Measurements from ENCODE around the gene KRTAP5-6. TPM values are rescaled to one million over a fixed set of nuclear protein-coding genes. Genes with fewer than 3 reads are reported as not detected.

Gene KRTAP5-6
- total RNA-seq, 1 donor from 2014 or later = not detected

DNA sequence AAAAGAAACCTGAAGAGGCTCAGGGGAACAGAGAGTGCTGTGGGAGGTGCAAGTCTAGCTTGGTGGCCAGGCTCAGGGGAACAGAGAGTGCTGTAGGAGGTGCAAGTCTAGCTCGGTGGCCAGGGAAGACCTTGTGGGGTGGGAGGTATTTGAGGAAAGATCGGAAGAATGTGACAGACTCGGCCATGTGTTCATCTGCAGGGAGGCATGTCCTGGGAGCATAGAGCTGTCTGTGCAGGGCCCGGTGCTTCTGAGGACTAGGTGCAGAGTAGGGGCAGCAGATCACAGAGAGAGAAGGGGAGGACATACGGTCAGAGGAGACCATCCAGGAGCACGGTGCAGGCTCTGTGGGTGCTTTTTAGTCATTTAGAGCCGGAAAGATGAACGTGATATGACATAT lies 42.6 kb downstream of the KRTAP5-6 start:
- H3K36me3 Mint-ChIP-seq (ENCODE audit: low read depth, unreplicated experiment) = peaks cover 12% of the 10 kb centered on the region
- H3K4me3 Mint-ChIP-seq (ENCODE audit: unreplicated experiment) = no peak overlapping the region
- TF ChIP-seq CTCF (IDR thresholded peaks at IDR 0.05; ENCODE audit: unreplicated experiment) = no peak
- no peaks in the 10 kb centered on the region for H3K4me1 Mint-ChIP-seq (ENCODE audit: unreplicated experiment)
- H3K9me3 Mint-ChIP-seq (ENCODE audit: unreplicated experiment) = peaks cover 6% of the 10 kb centered on the region
- peaks cover 8% of the 10 kb centered on the region for H3K27me3 Mint-ChIP-seq (ENCODE audit: unreplicated experiment)
- H3K27ac Mint-ChIP-seq (ENCODE audit: unreplicated experiment) = no peak overlapping the region
- DNase-seq (ENCODE audit: low spot score) = no peak

DNA sequence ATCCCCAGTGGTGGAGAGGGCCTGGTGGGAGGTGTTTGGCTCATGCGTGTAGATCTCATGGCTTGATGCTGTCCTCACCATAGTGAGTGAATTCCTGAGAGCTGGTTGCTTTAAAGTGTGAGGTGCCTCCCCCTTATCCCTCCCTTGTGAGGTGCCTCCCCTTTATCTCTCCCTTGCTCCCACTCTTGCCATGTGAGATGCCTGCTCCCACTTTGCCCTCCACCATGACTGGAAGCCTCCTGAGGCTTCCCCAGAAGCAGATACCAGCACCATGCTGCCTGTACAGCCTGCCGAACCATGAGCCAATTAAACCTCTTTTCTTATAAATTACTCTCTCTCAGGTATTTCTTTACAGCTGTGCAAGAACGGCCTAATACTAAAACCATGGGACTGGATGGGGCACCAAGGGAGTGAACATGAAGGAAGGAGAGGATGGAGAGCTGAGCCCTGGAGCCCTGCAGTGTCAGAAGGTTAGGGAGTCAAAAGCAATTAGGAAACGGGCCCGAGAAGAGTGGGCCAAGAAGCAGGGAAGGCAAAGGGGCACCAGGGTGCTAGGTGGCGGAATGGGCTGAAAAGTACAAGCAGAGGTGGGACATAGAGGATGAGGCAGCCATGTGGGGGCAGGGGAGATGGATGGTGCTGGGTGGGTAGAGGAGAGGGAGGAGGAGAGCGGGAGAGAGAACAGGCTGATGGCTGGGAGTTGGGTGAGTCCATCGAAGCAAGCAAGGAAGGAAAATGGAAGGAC lies 44.0 kb downstream of the KRTAP5-6 start:
- no peak for TF ChIP-seq CTCF (IDR thresholded peaks at IDR 0.05; ENCODE audit: unreplicated experiment)
- Mint-ChIP-seq H3K27ac (ENCODE audit: unreplicated experiment) (no peak overlapping the region), H3K36me3 (ENCODE audit: low read depth, unreplicated experiment) (peaks cover 12% of the 10 kb centered on the region), H3K4me1 (ENCODE audit: unreplicated experiment) (no peaks in the 10 kb centered on the region), H3K4me3 (ENCODE audit: unreplicated experiment) (no peak overlapping the region), H3K27me3 (ENCODE audit: unreplicated experiment) (peaks cover 8% of the 10 kb centered on the region), H3K9me3 (ENCODE audit: unreplicated experiment) (peaks cover 6% of the 10 kb centered on the region)
- DNase-seq (ENCODE audit: low spot score) = no peak

DNA sequence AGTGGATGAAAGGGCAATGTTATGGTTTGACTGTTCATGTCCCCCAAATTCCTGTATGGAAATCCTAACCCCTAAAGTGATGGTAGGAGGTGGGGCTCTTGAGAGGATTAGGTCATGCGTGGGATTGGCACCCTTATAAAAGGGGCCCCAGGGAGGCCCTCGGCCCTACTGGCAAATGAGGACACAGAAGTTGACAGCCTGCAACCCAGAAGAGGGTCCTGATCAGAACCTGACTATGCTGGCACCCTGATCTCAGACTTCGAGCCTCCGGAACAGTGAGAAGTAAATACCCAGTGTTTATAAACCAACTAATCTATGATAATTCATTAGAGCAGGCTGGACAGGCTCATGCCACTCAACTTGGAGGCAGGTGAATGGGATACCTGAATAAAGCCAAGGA lies 44.7 kb downstream of the KRTAP5-6 start:
- no peak overlapping the region for H3K27ac Mint-ChIP-seq (ENCODE audit: unreplicated experiment)
- peaks cover under 1% of the 10 kb centered on the region for H3K9me3 Mint-ChIP-seq (ENCODE audit: unreplicated experiment)
- no peak for DNase-seq (ENCODE audit: low spot score)
- no peak overlapping the region for H3K4me3 Mint-ChIP-seq (ENCODE audit: unreplicated experiment)
- no peak for TF ChIP-seq CTCF (IDR thresholded peaks at IDR 0.05; ENCODE audit: unreplicated experiment)
- no peaks in the 10 kb centered on the region for H3K4me1 Mint-ChIP-seq (ENCODE audit: unreplicated experiment)
- H3K27me3 Mint-ChIP-seq (ENCODE audit: unreplicated experiment) = peaks cover 5% of the 10 kb centered on the region
- H3K36me3 Mint-ChIP-seq (ENCODE audit: low read depth, unreplicated experiment) = peaks cover 6% of the 10 kb centered on the region

DNA sequence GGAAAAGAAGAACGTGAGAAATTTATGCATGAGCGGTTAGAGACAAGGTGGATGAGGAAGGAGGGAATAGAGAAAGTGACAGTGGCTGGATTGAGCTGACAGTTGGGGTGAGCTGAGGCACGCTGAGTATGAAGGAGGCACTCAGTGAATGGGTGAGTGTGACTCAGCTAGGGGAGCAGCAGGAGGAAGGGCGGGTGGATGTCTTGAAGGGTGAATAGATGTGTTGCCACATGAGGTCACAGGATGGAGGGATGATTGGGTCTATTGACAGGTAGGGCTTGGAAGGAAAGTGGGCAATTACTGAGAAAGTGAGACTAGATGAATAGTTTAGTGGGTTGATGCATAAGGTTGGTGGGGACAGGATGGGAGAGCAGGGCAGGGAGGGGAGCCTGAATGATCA lies 45.4 kb downstream of the KRTAP5-6 start:
- no peak for DNase-seq (ENCODE audit: low spot score)
- no peak overlapping the region for H3K4me3 Mint-ChIP-seq (ENCODE audit: unreplicated experiment)
- H3K36me3 Mint-ChIP-seq (ENCODE audit: low read depth, unreplicated experiment) = peaks cover 4% of the 10 kb centered on the region

More for the DNA sequence above, 45.4 kb downstream of the KRTAP5-6 start:
- Mint-ChIP-seq H3K27ac (ENCODE audit: unreplicated experiment) (no peak overlapping the region), H3K4me1 (ENCODE audit: unreplicated experiment) (no peaks in the 10 kb centered on the region), H3K9me3 (ENCODE audit: unreplicated experiment) (no peaks in the 10 kb centered on the region), H3K27me3 (ENCODE audit: unreplicated experiment) (peaks cover 6% of the 10 kb centered on the region)
- no peak for TF ChIP-seq CTCF (IDR thresholded peaks at IDR 0.05; ENCODE audit: unreplicated experiment)
